GM23248 (cell line): ENCODE results near the gene NLRC4. TPM values are rescaled to one million over a fixed set of nuclear protein-coding genes. Genes with fewer than 3 reads are reported as not detected.
"Not testable (repeated sequence)": the region's sequence is repeated elsewhere in the genome, so short reads cannot be mapped to it uniquely, and the experiment has no call there.

Source experiments
- DNase-seq: peaks from one replicate; pipeline ENCODE4 v3.0.0-alpha.2; 2015
- H2AFZ ChIP-seq: fragments of 200-600 bp; sonication (generic); 2 replicates; pipeline ENCODE4 v1.6.1; 2016; ENCODE audit warnings: antibody characterized with exemption
- H3F3A ChIP-seq: fragments of 200-600 bp; sonication (generic); 2 replicates; pipeline ENCODE4 v1.6.1; 2016; ENCODE audit warnings: mild to moderate bottlenecking, antibody characterized with exemption, mixed run types; ENCODE audit not compliant: insufficient read depth
- H3K27ac ChIP-seq: fragments of 200-600 bp; sonication (generic); 2 replicates; pipeline ENCODE4 v1.5.1; 2016; ENCODE audit warnings: mild to moderate bottlenecking
- H3K27me3 ChIP-seq: fragments of 200-600 bp; sonication (generic); replicated peaks from 2 replicates; pipeline ENCODE4 v1.6.1; 2016; ENCODE audit warnings: mild to moderate bottlenecking; ENCODE audit not compliant: insufficient read depth
- H3K36me3 ChIP-seq: fragments of 200-600 bp; sonication (generic); 2 replicates; pipeline ENCODE4 v1.6.1; 2016; ENCODE audit warnings: low read depth, mild to moderate bottlenecking
- H3K4me1 ChIP-seq: fragments of 200-600 bp; sonication (generic); 2 replicates; pipeline ENCODE4 v1.6.1; 2016; ENCODE audit warnings: mild to moderate bottlenecking; ENCODE audit not compliant: insufficient read depth
- H3K4me2 ChIP-seq: fragments of 200-600 bp; sonication (generic); one replicate; pipeline ENCODE4 v1.6.1; 2016; ENCODE audit warnings: mild to moderate bottlenecking; ENCODE audit not compliant: unreplicated experiment
- H3K4me3 ChIP-seq: fragments of 200-600 bp; sonication (generic); 2 replicates; pipeline ENCODE4 v1.5.1; 2016; ENCODE audit warnings: mild to moderate bottlenecking
- H3K79me2 ChIP-seq: fragments of 200-600 bp; sonication (generic); 2 replicates; pipeline ENCODE4 v1.6.1; 2016; ENCODE audit warnings: mild to moderate bottlenecking; ENCODE audit not compliant: insufficient read depth
- H3K9ac ChIP-seq: fragments of 200-600 bp; sonication (generic); 2 replicates; pipeline ENCODE4 v1.6.1; 2016; ENCODE audit warnings: mild to moderate bottlenecking
- H3K9me2 ChIP-seq: fragments of 200-600 bp; sonication (generic); 2 replicates; pipeline ENCODE4 v1.6.1; 2016; ENCODE audit warnings: mixed run types, mild to moderate bottlenecking, moderate library complexity; ENCODE audit not compliant: insufficient read depth
- H3K9me3 ChIP-seq: fragments of 200-600 bp; sonication (generic); one replicate; pipeline ENCODE4 v1.6.1; 2017; ENCODE audit warnings: low read depth
- H4K20me1 ChIP-seq: fragments of 200-600 bp; sonication (generic); 2 replicates; pipeline ENCODE4 v1.6.0; 2016; ENCODE audit not compliant: insufficient read depth
- EZH2 ChIP-seq: fragments of 200-600 bp; sonication (generic); IDR thresholded peaks from 2 replicates; pipeline ENCODE4 v1.6.1; 2018; ENCODE audit warnings: antibody characterized with exemption, mild to moderate bottlenecking; ENCODE audit not compliant: insufficient read depth, poor library complexity, severe bottlenecking
- EZH2phosphoT487 ChIP-seq: fragments of 200-600 bp; sonication (generic); IDR thresholded peaks from 2 replicates; pipeline ENCODE4 v1.6.1; 2018; ENCODE audit warnings: antibody characterized with exemption, moderate library complexity, mild to moderate bottlenecking, low read depth; ENCODE audit not compliant: insufficient read depth
- WGBS, 2 experiments: methylation state at CpG; one replicate each; pipeline ENCODE4 v1.1.6; 2015 to 2017; ENCODE audit warnings: low lambda C conversion rate in 2 of 2, low coverage in 1 of 2; ENCODE audit errors: missing lambda C conversion rate in 2 of 2; 5-methylcytosine and 5-hydroxymethylcytosine counted together
- in situ Hi-C: fragments of 300-500 bp; cut with MboI; formaldehyde crosslinking; loops from 2 replicates; pipeline ENCODE4 v1.15.0; 2020
- polyA plus RNA-seq: library from polyadenylated mRNA; unstranded; fragments of >200 nt; fragmentation: Nextera tagmentation; extraction: Ambion mirVana; gene quantifications from 2 replicates; pipeline ENCODE4 v1.2.1, GENCODE V29; 2016
- total RNA-seq: library from RNA; depleted of rRNA; stranded (reverse); fragments of >200 nt; shearing (Covaris generic); gene quantifications from 2 replicates; pipeline ENCODE4 v1.2.3, GENCODE V29; 2014; rRNA removed

Gene NLRC4
- total RNA-seq: not detected in 2 replicates
- polyA plus RNA-seq: 0.09 and 0.18 TPM in 2 replicates

- H4K20me1 ChIP-seq: no peaks in the 10 kb centered on the region
- H3K4me1 ChIP-seq: no peaks in the 10 kb centered on the region
- no peak within 1 kb of the TSS for H3K4me2 ChIP-seq
- in situ Hi-C loops: no loop called here
- no peaks in the 10 kb centered on the region for H3K79me2 ChIP-seq
- H3K27ac ChIP-seq: no peak within 1 kb of the TSS
- no peak within 1 kb of the TSS for H3K9ac ChIP-seq
- H2AFZ ChIP-seq: peak within 1 kb of the TSS; percentile 65
- no peaks in the 10 kb centered on the region for H3F3A ChIP-seq
- no peaks in the 10 kb centered on the region for H3K9me3 ChIP-seq
- 62 to 71% methylated on average over 7 of the region's 7 CpGs for WGBS, 2 experiments
- H3K27me3 ChIP-seq: no peaks in the 10 kb centered on the region
- no peak for DNase-seq
- H3K36me3 ChIP-seq: no peaks in the 10 kb centered on the region
- H3K4me3 ChIP-seq: no peak within 1 kb of the TSS
- H3K9me2 ChIP-seq: no peaks in the 10 kb centered on the region
- TF ChIP-seq EZH2phosphoT487 (no peak), EZH2 (no peak)
Measured at GRCh38 chr2:32264422-32265105, at the start of gene NLRC4. TSS of gene NLRC4 (minus strand) at chr2:32264886. CDS start at chr2:32256775, 8,111 bp downstream.

- H3K9me2 ChIP-seq: no peaks in the 10 kb centered on the region
- no peak overlapping the region for H3K27ac ChIP-seq
- H3K4me1 ChIP-seq: no peaks in the 10 kb centered on the region
- TF ChIP-seq EZH2: no peak
- TF ChIP-seq EZH2phosphoT487: no peak
- H2AFZ ChIP-seq: no peak overlapping the region
- H3F3A ChIP-seq: no peaks in the 10 kb centered on the region
- peaks cover 16% of the 10 kb centered on the region for H3K36me3 ChIP-seq
- H3K9me3 ChIP-seq: no peaks in the 10 kb centered on the region
- no peak overlapping the region for H3K4me2 ChIP-seq
- in situ Hi-C loops: no loop called here
- H3K79me2 ChIP-seq: no peaks in the 10 kb centered on the region
- no peaks in the 10 kb centered on the region for H4K20me1 ChIP-seq
- no peak overlapping the region for H3K4me3 ChIP-seq
- DNase-seq: no peak
- no peak overlapping the region for H3K9ac ChIP-seq
- H3K27me3 ChIP-seq: no peaks in the 10 kb centered on the region
- WGBS, 2 experiments: 88 to 93% methylated on average over 7 of the region's 7 CpGs
Measured at GRCh38 chr2:32310577-32310976, 45.9 kb upstream of the NLRC4 start.

- peaks cover 44% of the 10 kb centered on the region for H3K79me2 ChIP-seq
Measured at GRCh38 chr2:32293966-32294562, 29.4 kb upstream of the NLRC4 start.

GRCh38 chr2:32293493-32293892 lies 28.8 kb upstream of the NLRC4 start:
- DNase-seq, H3K27me3 ChIP-seq, H3K4me2 ChIP-seq, H2AFZ ChIP-seq, H3K4me3 ChIP-seq, H3K9me2 ChIP-seq, in situ Hi-C loops, H3K9ac ChIP-seq, H4K20me1 ChIP-seq, H3K27ac ChIP-seq, H3K9me3 ChIP-seq: not testable (repeated sequence)
- Histone ChIP-seq H3F3A (peaks cover 11% of the 10 kb centered on the region), H3K79me2 (peaks cover 47% of the 10 kb centered on the region), H3K36me3 (peaks cover 16% of the 10 kb centered on the region), H3K4me1 (peaks cover 18% of the 10 kb centered on the region)
- WGBS, 2 experiments: 90 to 98% methylated on average over 4 to 19 of the region's 26 CpGs

More at GRCh38 chr2:32293966-32294562, 29.4 kb upstream of the NLRC4 start:
- H3K27ac ChIP-seq, H3K27me3 ChIP-seq, DNase-seq, in situ Hi-C loops, H2AFZ ChIP-seq, H3K9me2 ChIP-seq, H3F3A ChIP-seq, H3K9ac ChIP-seq, H3K4me2 ChIP-seq, H3K9me3 ChIP-seq, H4K20me1 ChIP-seq, H3K4me3 ChIP-seq: not testable (repeated sequence)
- H3K36me3 ChIP-seq: peaks cover 19% of the 10 kb centered on the region
- WGBS, 2 experiments: 86 to 97% methylated on average over 10 to 19 of the region's 43 CpGs
- peaks cover 13% of the 10 kb centered on the region for H3K4me1 ChIP-seq
